Kidney (tissue), 14 donors: ENCODE results near the gene SYT7. TPM values are rescaled to one million over a fixed set of nuclear protein-coding genes. Genes with fewer than 3 reads are reported as not detected.

Experiments
- DNase-seq, 5 donors: peaks; one replicate each; pipeline ENCODE4 v3.0.0-alpha.2; 2013 to 2020
- FAIRE-seq: peaks from 2 replicates; lab custom pipeline; 2012; peaks lifted over from hg19 to GRCh38; lab: Jason Lieb, UNC
- H3K27ac ChIP-seq, 2 donors: one replicate each; pipeline ENCODE4 v1.7.0; 2013; ENCODE audit warnings: low read depth in 2 of 2, low read length in 2 of 2, inconsistent platforms in 1 of 2
- H3K27me3 ChIP-seq: one replicate; pipeline ENCODE4 v1.7.1; 2013; ENCODE audit warnings: low read length, inconsistent platforms; ENCODE audit not compliant: control insufficient read depth, insufficient read depth
- H3K36me3 ChIP-seq, 3 donors: one replicate each; pipeline versions ENCODE4 v1.7.0 to v1.7.1; 2013; ENCODE audit warnings: low read length in 3 of 3, control low read depth in 1 of 3, inconsistent platforms in 1 of 3; ENCODE audit not compliant: insufficient read depth in 3 of 3, control insufficient read depth in 2 of 3
- H3K4me1 ChIP-seq, 3 donors: one replicate each; pipeline versions ENCODE4 v1.7.0 to v1.7.1; 2013; ENCODE audit warnings: low read length in 3 of 3, inconsistent platforms in 1 of 3, low read depth in 1 of 3; ENCODE audit not compliant: control insufficient read depth in 2 of 3, insufficient read depth in 2 of 3
- H3K4me3 ChIP-seq, 3 donors: one replicate each; pipeline versions ENCODE4 v1.7.0 to v1.8.1; 2013; ENCODE audit warnings: low read length in 3 of 3, control low read depth in 1 of 3, inconsistent platforms in 1 of 3
- H3K9ac ChIP-seq, 3 donors: one replicate each; pipeline versions ENCODE4 v1.7.0 to v1.7.1; 2013; ENCODE audit warnings: low read length in 3 of 3, control low read depth in 1 of 3, inconsistent platforms in 1 of 3
- H3K9me3 ChIP-seq, 3 donors: one replicate each; pipeline versions ENCODE4 v1.7.0 to v1.7.1; 2013; ENCODE audit warnings: low read length in 3 of 3, control low read depth in 1 of 3, inconsistent platforms in 1 of 3; ENCODE audit not compliant: control insufficient read depth in 2 of 3, insufficient read depth in 1 of 3
- CTCF ChIP-seq: IDR thresholded peaks from 3 replicates; pipeline ENCODE4 v1.5.1; 2012; ENCODE audit warnings: mild to moderate bottlenecking, moderate library complexity, borderline replicate concordance; ENCODE audit not compliant: insufficient read depth; ENCODE audit errors: extremely low read depth
- intact Hi-C: fragments of 100-400 bp; cut with DNase I; formaldehyde crosslinking; loops from one replicate; pipeline ENCODE4 v1.11.1; 2022
- polyA plus RNA-seq: library from polyadenylated mRNA; stranded (reverse); fragments of 350-450 nt; fragmentation: Illumina TruSeq; extraction: RNeasy Lipid Tissue Mini Kit (QIAGEN cat#74804); gene quantifications from one replicate; pipeline ENCODE4 v1.2.3, GENCODE V29; 2014; ENCODE audit warnings: low read depth, low replicate concordance; ENCODE audit not compliant: insufficient read depth
- total RNA-seq: library from RNA; stranded (reverse); fragmentation: NEBNext Ultra II Directional; extraction: Animal tissue kit (Norgen Biotek cat#: 25700); gene quantifications from one replicate; pipeline ENCODE4 v1.2.1, GENCODE V29; 2021
- donor health status: control.
- donor health status: control.
- donor health status: control.
- donor health status: control.
- donor health status: control.
- donor health status: DM: yes; HTN: yes; CAD: no.
- donor health status: Normal renal cell carcinoma (clear cell type).

The SYT7 gene
- total and polyA plus RNA-seq, 2 donors from 2014 or later: 5.7 to 6.7 TPM

DNA sequence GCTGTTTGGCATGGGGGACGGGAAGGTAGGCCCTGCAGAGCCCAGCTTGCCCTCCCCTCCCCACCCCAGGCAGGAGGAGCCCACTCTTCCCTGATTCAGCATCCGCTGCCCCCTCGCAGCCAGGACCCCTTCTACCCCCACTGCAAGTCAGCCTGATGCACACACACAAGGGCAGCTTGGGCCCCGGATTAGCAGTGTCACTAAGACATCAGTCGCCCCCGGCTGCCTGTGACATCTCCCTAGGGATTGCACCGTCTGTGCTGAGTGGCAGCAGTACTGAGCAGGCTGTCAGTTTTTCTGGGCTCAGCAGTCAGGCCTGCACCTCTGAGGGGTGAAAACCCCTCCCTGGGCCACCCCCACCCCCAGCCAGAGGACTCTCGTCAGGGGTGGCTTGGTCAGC, 30.4 kb upstream of the SYT7 start:
- no peak overlapping the region for H3K4me3 ChIP-seq
- no peak for TF ChIP-seq CTCF
- H3K9me3 ChIP-seq: no peaks in the 10 kb centered on the region
- H3K27me3 ChIP-seq: no peaks in the 10 kb centered on the region
- H3K27ac ChIP-seq: no peak overlapping the region
- intact Hi-C loops: no loop called here
- DNase-seq: no peak
- no peaks in the 10 kb centered on the region for H3K36me3 ChIP-seq
- FAIRE-seq: no peak
- H3K4me1 ChIP-seq: no peaks in the 10 kb centered on the region
- H3K9ac ChIP-seq: no peak overlapping the region

DNA sequence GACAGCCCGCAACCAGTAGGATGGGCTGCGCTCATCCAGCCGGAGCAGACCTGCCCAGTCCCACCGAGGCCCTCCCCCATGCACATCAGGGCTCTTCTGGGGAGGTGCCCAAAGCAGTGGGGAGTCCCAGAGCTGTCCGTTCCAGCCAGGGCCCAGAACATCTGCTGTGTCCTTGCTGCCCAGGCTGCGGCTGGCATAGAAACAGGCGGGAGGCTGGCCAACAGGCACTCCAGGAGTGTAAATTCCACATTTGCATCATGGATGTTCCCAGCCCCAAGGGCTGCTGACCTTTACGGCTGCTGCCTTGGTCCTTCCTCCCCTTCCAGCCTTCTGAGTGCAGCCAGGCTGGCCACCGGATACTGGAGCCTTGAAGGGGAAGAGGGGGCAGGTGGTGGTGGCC, 30.0 kb upstream of the SYT7 start:
- Histone ChIP-seq H3K27me3 (no peaks in the 10 kb centered on the region), H3K4me1 (no peaks in the 10 kb centered on the region), H3K4me3 (no peak overlapping the region), H3K9ac (no peak overlapping the region), H3K9me3 (no peaks in the 10 kb centered on the region), H3K27ac (no peak overlapping the region), H3K36me3 (no peaks in the 10 kb centered on the region)
- DNase-seq: no peak
- no peak for FAIRE-seq
- TF ChIP-seq CTCF: no peak
- intact Hi-C loops: no loop called here

DNA sequence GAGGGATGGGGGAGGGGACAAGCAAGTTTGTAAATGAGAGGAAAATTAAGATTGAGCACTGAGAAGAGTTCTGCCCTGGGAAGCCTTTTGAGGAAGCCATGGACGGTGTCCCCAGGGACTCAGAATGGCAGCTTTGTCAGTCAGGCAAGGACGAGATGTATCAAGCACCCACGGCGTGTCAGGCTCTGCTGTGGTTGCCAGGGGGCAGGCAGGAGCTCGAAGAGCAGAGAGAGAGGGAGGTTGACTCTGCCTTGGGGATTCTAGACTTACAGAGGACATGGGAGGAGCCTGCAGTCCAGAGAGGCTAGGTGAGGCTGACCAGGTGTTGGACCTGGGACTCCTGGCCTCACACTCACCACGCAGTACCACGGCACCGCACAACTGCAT, 29.1 kb upstream of the SYT7 start:
- peak in 1 of 5 donors; percentile 50 for DNase-seq

More for the DNA sequence above, 29.1 kb upstream of the SYT7 start:
- TF ChIP-seq CTCF: no peak
- Histone ChIP-seq H3K36me3 (no peaks in the 10 kb centered on the region), H3K27me3 (no peaks in the 10 kb centered on the region), H3K4me3 (no peak overlapping the region), H3K9ac (no peak overlapping the region), H3K27ac (no peak overlapping the region), H3K9me3 (no peaks in the 10 kb centered on the region), H3K4me1 (no peaks in the 10 kb centered on the region)
- intact Hi-C loops: no loop called here
- no peak for FAIRE-seq
